ENCODE results near the gene ARPC1B.

- no peak for TF ChIP-seq CTCF (IDR thresholded peaks at IDR 0.05)
- no peak for TF ChIP-seq POLR2A (IDR thresholded peaks at IDR 0.05)
Measured at GRCh38 chr7:99380823-99381663, 6.5 kb downstream of the ARPC1B start.
